Measurements from ENCODE around the gene CCN5.
"Not testable (repeated sequence)": the region's sequence is repeated elsewhere in the genome, so short reads cannot be mapped to it uniquely, and the experiment has no call there.

DNA sequence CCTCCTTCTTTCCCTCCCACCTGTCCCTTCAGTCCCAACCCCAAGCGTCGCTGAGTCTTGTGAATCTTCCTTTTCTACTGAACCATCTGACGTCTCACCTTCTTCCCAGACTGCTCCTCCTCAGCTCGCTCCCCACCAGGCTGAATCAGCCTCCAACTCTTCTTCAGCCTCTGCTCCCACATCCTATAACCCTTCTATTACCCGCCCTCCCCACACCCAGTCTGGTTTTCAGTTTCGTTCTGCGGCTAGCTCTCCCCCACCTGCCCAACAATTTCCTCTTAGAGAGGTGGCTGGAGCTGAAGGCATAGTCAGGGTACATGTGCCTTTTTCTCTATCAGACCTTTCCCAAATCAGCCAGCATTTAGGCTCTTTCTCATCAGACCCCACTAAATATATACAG is 43.6 kb upstream of the CCN5 start:
- TF ChIP-seq, protein P1, sequence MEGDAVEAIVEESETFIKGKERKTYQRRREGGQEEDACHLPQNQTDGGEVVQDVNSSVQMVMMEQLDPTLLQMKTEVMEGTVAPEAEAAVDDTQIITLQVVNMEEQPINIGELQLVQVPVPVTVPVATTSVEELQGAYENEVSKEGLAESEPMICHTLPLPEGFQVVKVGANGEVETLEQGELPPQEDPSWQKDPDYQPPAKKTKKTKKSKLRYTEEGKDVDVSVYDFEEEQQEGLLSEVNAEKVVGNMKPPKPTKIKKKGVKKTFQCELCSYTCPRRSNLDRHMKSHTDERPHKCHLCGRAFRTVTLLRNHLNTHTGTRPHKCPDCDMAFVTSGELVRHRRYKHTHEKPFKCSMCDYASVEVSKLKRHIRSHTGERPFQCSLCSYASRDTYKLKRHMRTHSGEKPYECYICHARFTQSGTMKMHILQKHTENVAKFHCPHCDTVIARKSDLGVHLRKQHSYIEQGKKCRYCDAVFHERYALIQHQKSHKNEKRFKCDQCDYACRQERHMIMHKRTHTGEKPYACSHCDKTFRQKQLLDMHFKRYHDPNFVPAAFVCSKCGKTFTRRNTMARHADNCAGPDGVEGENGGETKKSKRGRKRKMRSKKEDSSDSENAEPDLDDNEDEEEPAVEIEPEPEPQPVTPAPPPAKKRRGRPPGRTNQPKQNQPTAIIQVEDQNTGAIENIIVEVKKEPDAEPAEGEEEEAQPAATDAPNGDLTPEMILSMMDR (conservative IDR thresholded peaks at IDR 0.05; ENCODE audit: low read depth, low read length), result not testable (repeated sequence)
- TF ChIP-seq EZH2phosphoT487 (IDR thresholded peaks at IDR 0.05; ENCODE audit: borderline replicate concordance, low read length), result not testable (repeated sequence)
